K562 (cell line): ENCODE data around the gene ARV1. TPM values are rescaled to one million over a fixed set of nuclear protein-coding genes. Genes with fewer than 3 reads are reported as not detected.

Experiments
- HDAC1 ChIP-seq, 2 experiments: fragments of 450-650 bp; IDR thresholded peaks; 2 replicates each; pipeline ENCODE4 v1.6.1; 2016 to 2017; ENCODE audit warnings: inconsistent platforms in 1 of 2, mild to moderate bottlenecking in 1 of 2, moderate library complexity in 1 of 2
- PTTG1 ChIP-seq: fragments of 450-650 bp; IDR thresholded peaks from 2 replicates; pipeline ENCODE4 v1.6.1; 2016; ENCODE audit warnings: low read depth, mild to moderate bottlenecking, missing genetic modification characterization, missing compliant biosample characterization
- RBBP5 ChIP-seq: fragments of 200-600 bp; sonication (generic); IDR thresholded peaks from 2 replicates; pipeline ENCODE4 v1.6.1; 2012; ENCODE audit warnings: borderline replicate concordance, mild to moderate bottlenecking, low read length, control low read depth, inconsistent platforms; ENCODE audit not compliant: insufficient read depth, poor library complexity, severe bottlenecking
- ZFP30 ChIP-seq: fragments of 250-450 bp; sonication (Bioruptor Pico); IDR thresholded peaks from 2 replicates; pipeline ENCODE4 v1.8.0; 2022; ENCODE audit warnings: moderate library complexity, mild to moderate bottlenecking, inconsistent platforms, borderline replicate concordance
- polyA plus RNA-seq, 8 experiments: library from polyadenylated mRNA; depleted of rRNA in 4 of 8; stranded (reverse) in 5 of 8; unstranded in 3 of 8; fragments of >200 nt; fragmentation: Nextera tagmentation in 2 of 8; fragmentation: Illumina TruSeq in 1 of 8; extraction: Ambion mirVana in 2 of 8; extraction: Trizol in 1 of 8; gene quantifications; 2 replicates each; pipeline versions ENCODE4 v1.2.1 to v1.2.3, GENCODE V29; 2011 to 2014; ENCODE audit warnings: inconsistent platforms in 1 of 8, missing spikeins in 1 of 8
- total RNA-seq, 7 experiments: library from RNA; depleted of rRNA in 6 of 7; stranded (reverse); fragments of >200 nt in 6 of 7; fragmentation: Illumina TruSeq in 2 of 7; extraction: Trizol in 2 of 7; gene quantifications; 2 replicates each; pipeline versions ENCODE4 v1.2.1 to v1.2.3, GENCODE V29; 2011 to 2021; ENCODE audit warnings: low replicate concordance in 1 of 7
- TF ChIP-seq, protein P1 (sequence below): fragments of 200-800 bp; sonication (Bioruptor generic); IDR thresholded peaks from 2 replicates; pipeline ENCODE4 v1.6.1; 2016; ENCODE audit warnings: missing genetic modification characterization, missing compliant biosample characterization

ARV1 gene
- total and polyA plus RNA-seq, 9 of the 15 experiments (the other 6 are each of a cell fraction or from before 2014, with no cell fraction given) = 54.8 to 139 (median 74.0) TPM

GRCh38 chr1:230977761-230978490 lies 968 bp upstream of the ARV1 start (continued):
- TF ChIP-seq, protein P1, sequence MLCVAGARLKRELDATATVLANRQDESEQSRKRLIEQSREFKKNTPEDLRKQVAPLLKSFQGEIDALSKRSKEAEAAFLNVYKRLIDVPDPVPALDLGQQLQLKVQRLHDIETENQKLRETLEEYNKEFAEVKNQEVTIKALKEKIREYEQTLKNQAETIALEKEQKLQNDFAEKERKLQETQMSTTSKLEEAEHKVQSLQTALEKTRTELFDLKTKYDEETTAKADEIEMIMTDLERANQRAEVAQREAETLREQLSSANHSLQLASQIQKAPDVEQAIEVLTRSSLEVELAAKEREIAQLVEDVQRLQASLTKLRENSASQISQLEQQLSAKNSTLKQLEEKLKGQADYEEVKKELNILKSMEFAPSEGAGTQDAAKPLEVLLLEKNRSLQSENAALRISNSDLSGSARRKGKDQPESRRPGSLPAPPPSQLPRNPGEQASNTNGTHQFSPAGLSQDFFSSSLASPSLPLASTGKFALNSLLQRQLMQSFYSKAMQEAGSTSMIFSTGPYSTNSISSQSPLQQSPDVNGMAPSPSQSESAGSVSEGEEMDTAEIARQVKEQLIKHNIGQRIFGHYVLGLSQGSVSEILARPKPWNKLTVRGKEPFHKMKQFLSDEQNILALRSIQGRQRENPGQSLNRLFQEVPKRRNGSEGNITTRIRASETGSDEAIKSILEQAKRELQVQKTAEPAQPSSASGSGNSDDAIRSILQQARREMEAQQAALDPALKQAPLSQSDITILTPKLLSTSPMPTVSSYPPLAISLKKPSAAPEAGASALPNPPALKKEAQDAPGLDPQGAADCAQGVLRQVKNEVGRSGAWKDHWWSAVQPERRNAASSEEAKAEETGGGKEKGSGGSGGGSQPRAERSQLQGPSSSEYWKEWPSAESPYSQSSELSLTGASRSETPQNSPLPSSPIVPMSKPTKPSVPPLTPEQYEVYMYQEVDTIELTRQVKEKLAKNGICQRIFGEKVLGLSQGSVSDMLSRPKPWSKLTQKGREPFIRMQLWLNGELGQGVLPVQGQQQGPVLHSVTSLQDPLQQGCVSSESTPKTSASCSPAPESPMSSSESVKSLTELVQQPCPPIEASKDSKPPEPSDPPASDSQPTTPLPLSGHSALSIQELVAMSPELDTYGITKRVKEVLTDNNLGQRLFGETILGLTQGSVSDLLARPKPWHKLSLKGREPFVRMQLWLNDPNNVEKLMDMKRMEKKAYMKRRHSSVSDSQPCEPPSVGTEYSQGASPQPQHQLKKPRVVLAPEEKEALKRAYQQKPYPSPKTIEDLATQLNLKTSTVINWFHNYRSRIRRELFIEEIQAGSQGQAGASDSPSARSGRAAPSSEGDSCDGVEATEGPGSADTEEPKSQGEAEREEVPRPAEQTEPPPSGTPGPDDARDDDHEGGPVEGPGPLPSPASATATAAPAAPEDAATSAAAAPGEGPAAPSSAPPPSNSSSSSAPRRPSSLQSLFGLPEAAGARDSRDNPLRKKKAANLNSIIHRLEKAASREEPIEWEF (CRISPR knock-in tag) = no peak
- TF ChIP-seq ZFP30 (CRISPR knock-in tag) (no peak), PTTG1 (tag) (no peak), RBBP5 (peak; percentile 26), HDAC1 (IDR thresholded peaks at IDR 0.05) (no peak; a peak in 1 of 4 replicates)
- TF ChIP-seq, all 486 proteins: peak for 25
